Measurements from ENCODE around the gene DNMT3B.

DNMT3B gene

GRCh38 chr20:32798046-32798981 lies 36.1 kb downstream of the DNMT3B start:
- H2AFZ ChIP-seq (ENCODE audit: low read depth, low read length) = no peak overlapping the region
- no peak for ATAC-seq (ENCODE audit: insufficient read depth, low read depth)
- H4K20me1 ChIP-seq (ENCODE audit: insufficient read depth, low read length) = no peaks in the 10 kb centered on the region
- no peak for DNase-seq
- peak overlapping the region; percentile 90 for H3K27ac ChIP-seq (ENCODE audit: low read length)
- H3K27me3 ChIP-seq (ENCODE audit: insufficient read depth, low read length, poor library complexity) = no peaks in the 10 kb centered on the region
- H3K9me3 ChIP-seq (ENCODE audit: insufficient read depth, low read length, severe bottlenecking) = no peaks in the 10 kb centered on the region
- no peak overlapping the region for H3K4me2 ChIP-seq (ENCODE audit: insufficient read depth, low read length)
- TF ChIP-seq EZH2 (IDR thresholded peaks at IDR 0.05; ENCODE audit: borderline replicate concordance, low read depth, low read length, severe bottlenecking) (no peak), CTCF (IDR thresholded peaks at IDR 0.05; ENCODE audit: borderline replicate concordance, extremely low read depth, low read length, poor library complexity, severe bottlenecking) (no peak)
- H3K79me2 ChIP-seq (ENCODE audit: insufficient read depth, low read length) = no peaks in the 10 kb centered on the region
- no peak overlapping the region for H3K9ac ChIP-seq (ENCODE audit: low read depth, low read length)
- H3K36me3 ChIP-seq (ENCODE audit: insufficient read depth, low read length) = peaks cover 50% of the 10 kb centered on the region
- peaks cover 48% of the 10 kb centered on the region for H3K4me1 ChIP-seq (ENCODE audit: insufficient read depth, low read length)
- no peak overlapping the region for H3K4me3 ChIP-seq (ENCODE audit: low read depth in 1 of 2, low read length in 2 of 2)

GRCh38 chr20:32803092-32803491 lies 40.9 kb downstream of the DNMT3B start:
- TF ChIP-seq CTCF (IDR thresholded peaks at IDR 0.05; ENCODE audit: borderline replicate concordance, extremely low read depth, low read length, poor library complexity, severe bottlenecking) = no peak
- no peak for TF ChIP-seq EZH2 (IDR thresholded peaks at IDR 0.05; ENCODE audit: borderline replicate concordance, low read depth, low read length, severe bottlenecking)
- Histone ChIP-seq H3K79me2 (ENCODE audit: insufficient read depth, low read length) (no peaks in the 10 kb centered on the region), H2AFZ (ENCODE audit: low read depth, low read length) (no peak overlapping the region), H3K27me3 (ENCODE audit: insufficient read depth, low read length, poor library complexity) (no peaks in the 10 kb centered on the region), H4K20me1 (ENCODE audit: insufficient read depth, low read length) (no peaks in the 10 kb centered on the region), H3K9ac (ENCODE audit: low read depth, low read length) (no peak overlapping the region), H3K9me3 (ENCODE audit: insufficient read depth, low read length, severe bottlenecking) (no peaks in the 10 kb centered on the region), H3K4me3 (ENCODE audit: low read depth in 1 of 2, low read length in 2 of 2) (no peak overlapping the region), H3K36me3 (ENCODE audit: insufficient read depth, low read length) (peaks cover 69% of the 10 kb centered on the region), H3K27ac (ENCODE audit: low read length) (no peak overlapping the region), H3K4me1 (ENCODE audit: insufficient read depth, low read length) (peaks cover under 1% of the 10 kb centered on the region; the same call in 1 of the 2 replicates), H3K4me2 (ENCODE audit: insufficient read depth, low read length) (no peak overlapping the region)
- DNase-seq (no peak), ATAC-seq (ENCODE audit: insufficient read depth, low read depth) (no peak)

GRCh38 chr20:32804022-32804715 lies 42.0 kb downstream of the DNMT3B start:
- no peak overlapping the region for H3K4me3 ChIP-seq (ENCODE audit: low read depth in 1 of 2, low read length in 2 of 2)
- no peaks in the 10 kb centered on the region for H3K4me1 ChIP-seq (ENCODE audit: insufficient read depth, low read length)
- DNase-seq (no peak), ATAC-seq (ENCODE audit: insufficient read depth, low read depth) (no peak)
- no peaks in the 10 kb centered on the region for H3K9me3 ChIP-seq (ENCODE audit: insufficient read depth, low read length, severe bottlenecking)
- H3K4me2 ChIP-seq (ENCODE audit: insufficient read depth, low read length) = no peak overlapping the region
- no peaks in the 10 kb centered on the region for H3K27me3 ChIP-seq (ENCODE audit: insufficient read depth, low read length, poor library complexity)
- H3K36me3 ChIP-seq (ENCODE audit: insufficient read depth, low read length) = peaks cover 62% of the 10 kb centered on the region
- no peaks in the 10 kb centered on the region for H3K79me2 ChIP-seq (ENCODE audit: insufficient read depth, low read length)
- no peak for TF ChIP-seq CTCF (IDR thresholded peaks at IDR 0.05; ENCODE audit: borderline replicate concordance, extremely low read depth, low read length, poor library complexity, severe bottlenecking)
- no peak for TF ChIP-seq EZH2 (IDR thresholded peaks at IDR 0.05; ENCODE audit: borderline replicate concordance, low read depth, low read length, severe bottlenecking)
- no peak overlapping the region for H2AFZ ChIP-seq (ENCODE audit: low read depth, low read length)
- H3K27ac ChIP-seq (ENCODE audit: low read length) = no peak overlapping the region
- H4K20me1 ChIP-seq (ENCODE audit: insufficient read depth, low read length) = no peaks in the 10 kb centered on the region
- H3K9ac ChIP-seq (ENCODE audit: low read depth, low read length) = no peak overlapping the region

All from DND-41 (cell line).